GM21423 (cell line): ENCODE measurements around the gene FAM168A.

Experiments used
- ATAC-seq: cut with Tn5 transposase; IDR thresholded peaks from one replicate; pipeline ENCODE4 v1.9.1; 2021; ENCODE audit warnings: mild to moderate bottlenecking, moderate library complexity; ENCODE audit not compliant: unreplicated experiment

Gene FAM168A

GRCh38 chr11:73404506-73405145, 193.3 kb downstream of the FAM168A start:
- ATAC-seq, result no peak

GRCh38 chr11:73404048-73404447, 193.9 kb downstream of the FAM168A start:
- ATAC-seq, result no peak

- ATAC-seq, result no peak
Measured at GRCh38 chr11:73403541-73403940, 194.4 kb downstream of the FAM168A start.

GRCh38 chr11:73402834-73403185, 195.1 kb downstream of the FAM168A start:
- no peak for ATAC-seq

- ATAC-seq, result no peak
Measured at GRCh38 chr11:73401924-73402833, 195.7 kb downstream of the FAM168A start.

- no peak for ATAC-seq
Measured at GRCh38 chr11:73401217-73401923, 196.5 kb downstream of the FAM168A start.

GRCh38 chr11:73400293-73400692, 197.6 kb downstream of the FAM168A start:
- no peak for ATAC-seq

- no peak for ATAC-seq
Measured at GRCh38 chr11:73399636-73400035, 198.3 kb downstream of the FAM168A start.

- no peak for ATAC-seq
Measured at GRCh38 chr11:73399159-73399590, 198.7 kb downstream of the FAM168A start.

GRCh38 chr11:73398721-73399120, 199.2 kb downstream of the FAM168A start:
- ATAC-seq, result no peak

- no peak for ATAC-seq
Measured at GRCh38 chr11:73398132-73398526, 199.8 kb downstream of the FAM168A start.

GRCh38 chr11:73397468-73398131, 200.3 kb downstream of the FAM168A start:
- ATAC-seq, result no peak

- ATAC-seq, result no peak
Measured at GRCh38 chr11:73396985-73397384, 200.9 kb downstream of the FAM168A start.

GRCh38 chr11:73396251-73396930, 201.5 kb downstream of the FAM168A start:
- no peak for ATAC-seq

GRCh38 chr11:73395297-73396208, 202.4 kb downstream of the FAM168A start:
- ATAC-seq, result no peak

GRCh38 chr11:73394416-73395296, 203.3 kb downstream of the FAM168A start:
- ATAC-seq, result no peak

GRCh38 chr11:73393479-73394415, 204.2 kb downstream of the FAM168A start:
- no peak for ATAC-seq
